Skeletal muscle cell (primary cell): ENCODE data around the gene IL1A.

Source experiments
- DNase-seq: peaks from one replicate; pipeline ENCODE4 v3.0.0-alpha.2; 2010; ENCODE audit warnings: low read depth
- H3K4me3 ChIP-seq: 2 replicates; pipeline ENCODE4 v1.5.1; 2011; ENCODE audit warnings: low read depth, mild to moderate bottlenecking, control low read depth, low read length, moderate library complexity

IL1A gene

GRCh38 chr2:112733456-112733855 is 50.8 kb downstream of the IL1A start:
- no peak for DNase-seq
- no peak overlapping the region for H3K4me3 ChIP-seq

- H3K4me3 ChIP-seq = no peak overlapping the region
- no peak for DNase-seq
Observed at GRCh38 chr2:112731479-112731878, 52.8 kb downstream of the IL1A start.

DNA sequence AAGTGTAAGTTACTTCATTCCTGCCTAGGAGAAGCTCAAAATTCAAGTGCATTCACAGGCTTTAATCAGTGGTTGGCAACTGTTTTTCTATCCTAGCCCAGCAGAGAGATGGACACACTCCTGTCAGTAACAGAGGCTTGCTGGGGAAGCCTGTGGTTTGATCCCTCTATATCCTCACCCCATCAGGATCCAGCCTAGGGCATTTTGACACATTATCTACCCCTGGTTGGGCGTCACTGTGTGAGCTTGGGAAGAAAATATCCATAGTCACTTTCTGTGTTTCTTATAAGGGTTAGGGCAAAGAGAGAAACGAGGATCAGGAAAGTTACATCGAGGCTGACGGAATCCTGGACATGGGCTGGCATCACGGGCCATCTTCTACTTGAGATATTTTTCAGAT is 53.5 kb downstream of the IL1A start:
- H3K4me3 ChIP-seq = no peak overlapping the region
- DNase-seq = no peak

DNA sequence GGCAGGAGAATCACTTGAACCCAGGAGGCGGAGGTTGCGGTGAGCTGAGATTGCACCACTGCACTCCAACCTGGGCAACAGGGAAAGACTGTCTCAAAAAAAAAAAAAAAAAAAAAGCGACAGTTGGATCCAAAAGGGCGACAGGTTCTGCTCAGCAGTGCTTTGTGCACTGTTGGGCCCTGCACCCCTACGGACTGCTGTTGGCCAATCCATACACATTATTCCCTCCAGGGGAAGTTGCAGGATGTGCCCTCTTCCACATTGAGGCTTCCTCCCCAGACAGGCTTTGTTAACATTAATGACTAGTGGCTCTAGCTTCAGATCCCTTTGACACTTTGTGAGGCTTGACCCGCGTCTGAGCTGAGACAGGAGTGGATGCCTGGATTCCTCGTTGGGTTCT is 54.1 kb downstream of the IL1A start:
- H3K4me3 ChIP-seq = no peak overlapping the region
- DNase-seq = no peak

DNA sequence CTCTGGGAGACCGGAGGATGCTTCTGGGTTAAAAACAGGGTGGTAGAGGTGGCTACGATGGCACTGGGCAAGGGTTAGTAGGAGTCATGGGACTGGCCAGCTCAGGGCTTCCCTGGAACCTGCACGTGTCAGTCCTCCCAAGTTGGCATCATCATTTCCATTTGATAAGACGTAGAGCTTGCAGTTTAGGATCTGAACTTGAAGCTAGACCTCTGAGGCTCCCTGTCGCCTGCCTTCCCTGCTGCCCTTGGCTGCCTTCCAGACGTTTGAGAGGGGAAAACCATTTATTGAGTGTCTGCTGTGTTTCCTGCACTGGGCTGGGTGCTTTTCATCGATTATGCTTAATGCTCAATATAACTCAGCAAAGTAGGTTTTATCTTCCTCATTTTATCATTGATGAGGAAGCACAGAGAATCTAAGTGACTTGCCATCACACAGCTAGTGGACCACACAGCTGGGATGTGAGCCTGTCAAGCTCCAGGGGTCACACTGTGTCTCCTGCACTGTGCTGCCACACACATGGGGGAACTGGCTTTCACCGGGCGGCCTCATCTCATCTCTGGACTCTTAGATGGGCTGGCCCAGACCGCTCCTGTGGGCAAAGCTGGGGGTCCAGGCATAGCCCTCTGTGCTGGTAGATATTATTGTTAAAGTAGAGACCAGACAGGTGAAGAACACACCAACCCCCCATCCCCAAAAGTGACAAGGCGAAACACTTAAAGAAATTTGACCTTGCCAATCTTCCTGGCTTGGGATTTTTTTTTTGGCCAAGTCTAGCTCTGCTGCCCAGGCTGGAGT is 55.7 kb downstream of the IL1A start:
- H3K4me3 ChIP-seq = no peak overlapping the region
- no peak for DNase-seq

- no peak for DNase-seq
- no peak overlapping the region for H3K4me3 ChIP-seq
Observed at GRCh38 chr2:112728029-112728362, 56.3 kb downstream of the IL1A start.

GRCh38 chr2:112727276-112728028 is 56.8 kb downstream of the IL1A start:
- no peak overlapping the region for H3K4me3 ChIP-seq
- DNase-seq = no peak

GRCh38 chr2:112726487-112727190 is 57.7 kb downstream of the IL1A start:
- DNase-seq = peak; percentile 65
- no peak overlapping the region for H3K4me3 ChIP-seq

- no peak for DNase-seq
- no peak overlapping the region for H3K4me3 ChIP-seq
Observed at GRCh38 chr2:112725545-112726457, 58.5 kb downstream of the IL1A start.

GRCh38 chr2:112724591-112725525 is 59.4 kb downstream of the IL1A start:
- no peak for DNase-seq
- no peak overlapping the region for H3K4me3 ChIP-seq

DNA sequence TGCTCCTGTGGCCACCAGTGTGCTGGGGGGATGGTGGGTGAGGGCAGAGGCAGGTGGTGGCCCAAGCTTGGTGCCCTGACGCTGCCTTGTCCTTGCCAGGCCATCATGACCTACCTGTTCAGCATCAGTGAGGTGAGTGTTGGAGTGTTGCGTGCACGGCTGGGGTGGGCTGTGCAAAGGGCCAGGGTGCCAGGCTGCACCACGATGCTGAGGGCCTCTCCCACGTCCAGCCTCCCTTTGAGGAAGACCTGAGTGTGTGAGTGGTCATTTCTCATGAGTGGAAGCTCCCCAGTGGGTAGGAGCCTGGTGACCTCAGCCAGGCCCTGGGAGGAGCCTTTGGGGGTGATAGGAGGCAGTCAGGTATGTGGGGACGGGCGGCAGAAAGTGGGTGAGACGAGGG is 60.3 kb downstream of the IL1A start:
- DNase-seq = no peak

More for the DNA sequence above, 60.3 kb downstream of the IL1A start:
- no peak overlapping the region for H3K4me3 ChIP-seq
